GM12878 (cell line): ENCODE measurements around the gene SEMA3A. TPM values are rescaled to one million over a fixed set of nuclear protein-coding genes. Genes with fewer than 3 reads are reported as not detected.

Experiments used
- ATAC-seq: fragments of 200-7000 bp; cut with Tn5 transposase; 3 replicates; pipeline ENCODE4 v1.9.1; 2020; ENCODE audit warnings: mild to moderate bottlenecking, moderate library complexity
- BruUV-seq: library from RNA; stranded (reverse); fragments of 400-500 nt; replicated peaks from 2 replicates; lab custom pipeline; 2021; lab: Mats Ljungman, UMichigan
- CTCF ChIA-PET: fragments of 300-600 bp; sonication (Branson Sonifier 250); formaldehyde crosslinking; extraction: SDS; loops from one replicate; lab custom pipeline; 2021; ENCODE audit warnings: inconsistent platforms; lab: Yijun Ruan, JAX
- POLR2A ChIA-PET: fragments of 350-600 bp; formaldehyde crosslinking; extraction: SDS; loops from one replicate; lab custom pipeline; 2021; ENCODE audit warnings: inconsistent platforms; lab: Charles Lee
- RAD21 ChIA-PET: fragments of 300-600 bp; sonication (Branson Sonifier 250); formaldehyde crosslinking; loops from one replicate; lab custom pipeline; 2023; ENCODE audit warnings: antibody characterized with exemption; ENCODE audit not compliant: unreplicated experiment; lab: Charles Lee
- SMC1A ChIA-PET: fragments of 300-600 bp; sonication (Branson Sonifier 250); formaldehyde crosslinking; loops from one replicate; lab custom pipeline; 2023; ENCODE audit not compliant: unreplicated experiment, uncharacterized antibody; lab: Charles Lee
- DNase-seq: peaks from one replicate; pipeline ENCODE4 v3.0.0-alpha.2; 2011; ENCODE audit warnings: low read depth, low spot score
- FAIRE-seq: peaks from 3 replicates; lab custom pipeline; 2011; peaks lifted over from hg19 to GRCh38; lab: Jason Lieb, UNC
- H2AFZ ChIP-seq: 2 replicates; pipeline ENCODE4 v1.6.0; 2011; ENCODE audit warnings: low read depth, low read length, control low read depth; ENCODE audit not compliant: control insufficient read depth
- H3K27ac ChIP-seq: 2 replicates; pipeline ENCODE4 v1.5.1; 2011; ENCODE audit warnings: control low read depth; ENCODE audit not compliant: control insufficient read depth, insufficient read depth
- H3K27me3 ChIP-seq, 2 experiments: replicated peaks in 1 of 2; 2 replicates each; pipeline versions ENCODE4 v1.6.0 to v1.6.1; 2011; ENCODE audit warnings: low read length in 1 of 2; ENCODE audit not compliant: control insufficient read depth in 2 of 2, insufficient read depth in 2 of 2
- H3K36me3 ChIP-seq, 2 experiments: 2 replicates each; pipeline ENCODE4 v1.5.1; 2011; ENCODE audit warnings: low read length in 1 of 2; ENCODE audit not compliant: control insufficient read depth in 2 of 2, insufficient read depth in 2 of 2
- H3K4me1 ChIP-seq: 2 replicates; pipeline ENCODE4 v1.6.1; 2011; ENCODE audit warnings: mild to moderate bottlenecking, low read length, moderate library complexity, mixed read lengths; ENCODE audit not compliant: control insufficient read depth, insufficient read depth
- H3K4me2 ChIP-seq: 2 replicates; pipeline ENCODE4 v1.6.0; 2011; ENCODE audit warnings: control low read depth; ENCODE audit not compliant: control insufficient read depth, insufficient read depth
- H3K4me3 ChIP-seq: fragments of 200-600 bp; sonication (generic); 2 replicates; pipeline ENCODE4 v1.5.1; 2016
- H3K79me2 ChIP-seq: 2 replicates; pipeline ENCODE4 v1.6.0; 2011; ENCODE audit warnings: low read length; ENCODE audit not compliant: control insufficient read depth, insufficient read depth
- H3K9ac ChIP-seq: 2 replicates; pipeline ENCODE4 v1.8.0; 2011; ENCODE audit warnings: low read length, control low read depth, mixed read lengths; ENCODE audit not compliant: control insufficient read depth, insufficient read depth
- H3K9me3 ChIP-seq: replicated peaks from 3 replicates; pipeline ENCODE4 v1.5.1; 2011; ENCODE audit warnings: mild to moderate bottlenecking, low read length; ENCODE audit not compliant: control insufficient read depth, insufficient read depth
- H4K20me1 ChIP-seq: 2 replicates; pipeline ENCODE4 v1.6.0; 2011; ENCODE audit not compliant: control insufficient read depth, insufficient read depth
- FOXM1 ChIP-seq: IDR thresholded peaks from 2 replicates; pipeline ENCODE4 v1.6.1; 2012; ENCODE audit warnings: low read depth, mild to moderate bottlenecking, inconsistent platforms, low read length, moderate library complexity
- HDAC2 ChIP-seq: fragments of 200-600 bp; sonication (generic); IDR thresholded peaks from 2 replicates; pipeline ENCODE4 v1.6.1; 2017
- JUNB ChIP-seq: IDR thresholded peaks from 2 replicates; pipeline ENCODE4 v1.6.1; 2016; ENCODE audit warnings: antibody characterized with exemption, mild to moderate bottlenecking
- KLF5 ChIP-seq: fragments of 450-650 bp; IDR thresholded peaks from 2 replicates; pipeline ENCODE4 v1.6.1; 2014; ENCODE audit warnings: mild to moderate bottlenecking; ENCODE audit not compliant: partially characterized antibody
- MTA2 ChIP-seq: fragments of 450-650 bp; IDR thresholded peaks from 2 replicates; pipeline ENCODE4 v1.6.1; 2016; ENCODE audit warnings: low read depth, mild to moderate bottlenecking, moderate library complexity
- NFXL1 ChIP-seq: fragments of 450-650 bp; IDR thresholded peaks from 2 replicates; pipeline ENCODE4 v1.6.1; 2017; ENCODE audit warnings: antibody characterized with exemption, mild to moderate bottlenecking, borderline replicate concordance
- NR2C2 ChIP-seq: IDR thresholded peaks from 2 replicates; pipeline ENCODE4 v1.6.1; 2011; ENCODE audit warnings: borderline replicate concordance, low read depth; ENCODE audit not compliant: control insufficient read depth, insufficient read length
- NR2F1 ChIP-seq: fragments of 450-650 bp; conservative IDR thresholded peaks from 2 replicates; pipeline ENCODE4 v1.6.1; 2017; ENCODE audit warnings: mild to moderate bottlenecking
- PML ChIP-seq: IDR thresholded peaks from 2 replicates; pipeline ENCODE4 v1.6.1; 2012; ENCODE audit warnings: low read length, inconsistent platforms
- POLR2AphosphoS5 ChIP-seq: IDR thresholded peaks from 2 replicates; pipeline ENCODE4 v1.6.1; 2011; ENCODE audit warnings: mild to moderate bottlenecking, low read length, inconsistent platforms
- RCOR1 ChIP-seq: conservative IDR thresholded peaks from 2 replicates; pipeline ENCODE4 v1.6.1; 2012; ENCODE audit warnings: low read depth, low read length, improper control_type of control experiment
- TBL1XR1 ChIP-seq: IDR thresholded peaks from 2 replicates; pipeline ENCODE4 v1.6.1; 2012; ENCODE audit warnings: low read depth, low read length, improper control_type of control experiment
- ZNF274 ChIP-seq: IDR thresholded peaks from one replicate; pipeline ENCODE4 v1.8.0; 2011; ENCODE audit not compliant: insufficient read length, insufficient read depth
- ZZZ3 ChIP-seq: IDR thresholded peaks from 2 replicates; pipeline ENCODE4 v1.6.1; 2011; ENCODE audit warnings: low read depth; ENCODE audit not compliant: control insufficient read depth, insufficient read length
- WGBS: methylation state at CpG from one replicate; pipeline ENCODE4 v1.1.6; 2016; ENCODE audit warnings: low lambda C conversion rate; ENCODE audit not compliant: insufficient replicate concordance, insufficient coverage; ENCODE audit errors: missing lambda C conversion rate; 5-methylcytosine and 5-hydroxymethylcytosine counted together
- in situ Hi-C: fragments of 300-500 bp; cut with MboI; formaldehyde crosslinking; loops from 9 replicates; pipeline ENCODE4 v1.14.3; 2018; ENCODE audit warnings: mixed read lengths
- intact Hi-C: fragments of 100-400 bp; cut with micrococcal nuclease; formaldehyde crosslinking; loops from one replicate; pipeline ENCODE4 v1.14.2; 2022; ENCODE audit not compliant: unreplicated experiment
- polyA plus RNA-seq, 11 experiments: library from polyadenylated mRNA; depleted of rRNA in 4 of 11; unstranded in 6 of 11; stranded (reverse) in 5 of 11; fragments of >200 nt; fragmentation: Nextera tagmentation in 4 of 11; fragmentation: Illumina TruSeq in 1 of 11; extraction: Ambion mirVana in 4 of 11; extraction: Trizol in 1 of 11; gene quantifications; 1 replicate in 1 of 11; 2 replicates in 10 of 11; pipeline versions ENCODE4 v1.2.1 to v1.2.3, GENCODE V29; 2011 to 2016; ENCODE audit warnings: inconsistent platforms in 2 of 11, missing spikeins in 2 of 11, low read depth in 1 of 11
- total RNA-seq, 4 experiments: library from RNA; depleted of rRNA in 3 of 4; stranded (reverse); fragments of >200 nt in 3 of 4; fragmentation: Illumina TruSeq in 1 of 4; extraction: Trizol in 1 of 4; gene quantifications; 2 replicates each; pipeline versions ENCODE4 v1.2.1 to v1.2.3, GENCODE V29; 2013 to 2021
- TF ChIP-seq, protein P1 (sequence below), 3 experiments: IDR thresholded peaks in 2 of 3; conservative IDR thresholded peaks in 1 of 3; 2 replicates each; pipeline ENCODE4 v1.5.1; 2011; ENCODE audit warnings: low read depth in 3 of 3, low read length in 3 of 3, mild to moderate bottlenecking in 3 of 3, control low read depth in 2 of 3, moderate library complexity in 2 of 3, inconsistent platforms in 1 of 3, mixed read lengths in 1 of 3; ENCODE audit not compliant: control insufficient read depth in 2 of 3, insufficient read depth in 1 of 3; ENCODE audit errors: extremely low read depth in 1 of 3
- TF ChIP-seq, protein P2 (sequence below): IDR thresholded peaks from 2 replicates; pipeline ENCODE4 v1.6.1; 2011; ENCODE audit warnings: low read depth, mild to moderate bottlenecking, low read length, moderate library complexity, borderline replicate concordance; ENCODE audit errors: extremely low read depth

The SEMA3A gene
- total and polyA plus RNA-seq, 10 of the 15 experiments (the other 5 are each of a cell fraction or from before 2014, with no cell fraction given), result 0.01 to 3.3 (median 0.24) TPM

DNA sequence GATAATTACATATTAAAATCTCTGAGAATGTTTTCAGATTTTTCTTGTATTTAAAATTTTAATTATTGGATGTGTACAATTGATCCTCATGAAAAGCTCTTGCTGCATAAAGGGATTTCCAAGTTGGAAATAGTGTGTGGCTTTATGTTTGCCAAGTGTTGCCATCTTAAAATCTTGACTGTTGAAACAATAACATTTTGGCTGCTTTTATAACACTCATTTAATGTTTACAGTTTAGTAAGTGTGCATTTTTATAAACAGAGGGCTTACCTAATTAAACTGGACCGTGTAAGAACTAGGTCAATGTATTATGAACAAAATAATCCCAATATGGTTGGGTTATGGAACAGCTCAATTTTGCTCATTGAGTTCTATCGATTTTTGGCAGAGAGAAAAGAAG lies 23.9 kb downstream of the SEMA3A start:
- no peaks in the 10 kb centered on the region for H3K79me2 ChIP-seq
- no peak overlapping the region for H3K4me3 ChIP-seq
- FAIRE-seq (no peak), ATAC-seq (no peak), DNase-seq (no peak)
- CTCF ChIA-PET, result interaction anchor here (1.0 kb wide), 1 partner anchor 9 kb away, joined by 3 read pairs; no protein-coding TSS in a partner anchor
- RAD21 ChIA-PET, result interaction anchor here (1.0 to 1.9 kb wide), 3 partner anchors 10 to 25 kb away, joined by 3 to 5 read pairs (median 4); no protein-coding TSS in a partner anchor
- H3K27me3 ChIP-seq, result no peaks in the 10 kb centered on the region
- no TSS peak for BruUV-seq
- H3K36me3 ChIP-seq, result no peaks in the 10 kb centered on the region
- POLR2A ChIA-PET, result no interaction called here
- no peak overlapping the region for H3K4me2 ChIP-seq
- 0% methylated on average over 2 of the region's 2 CpGs for WGBS
- H4K20me1 ChIP-seq, result no peaks in the 10 kb centered on the region
- TF ChIP-seq RCOR1 (no peak), MTA2 (no peak), JUNB (no peak), NFXL1 (no peak)
- TF ChIP-seq, all 136 proteins: peak for 0
- in situ Hi-C loops (no loop called here), intact Hi-C loops (no loop called here)
- no peak overlapping the region for H3K9ac ChIP-seq
- H3K9me3 ChIP-seq, result no peaks in the 10 kb centered on the region
- no peak overlapping the region for H3K27ac ChIP-seq
- no peak overlapping the region for H2AFZ ChIP-seq
- SMC1A ChIA-PET, result interaction anchor here (0.5 to 1.9 kb wide), 6 partner anchors 8 to 809 kb away, joined by 3 to 9 read pairs (median 3); no protein-coding TSS in a partner anchor
- no peaks in the 10 kb centered on the region for H3K4me1 ChIP-seq

DNA sequence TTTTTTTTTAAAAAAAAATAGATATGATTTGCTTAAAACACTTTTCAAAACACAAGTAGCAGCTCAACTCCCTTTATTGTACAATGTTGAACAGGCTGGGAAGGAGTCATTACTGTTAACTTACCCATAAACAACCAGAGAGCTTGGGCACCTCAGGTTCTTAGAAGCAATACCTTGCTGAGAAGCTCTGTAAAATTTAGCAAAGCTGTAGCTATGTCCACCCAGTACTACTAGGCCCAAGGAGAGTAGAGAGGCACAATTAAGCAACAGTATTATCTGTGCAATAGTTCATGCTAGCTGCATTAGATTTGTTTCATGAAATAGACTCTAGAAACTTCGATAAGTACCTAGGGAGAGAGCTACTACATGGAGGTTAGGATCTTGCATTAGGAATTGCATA lies 32.0 kb downstream of the SEMA3A start:
- POLR2A ChIA-PET, result interaction anchor here (1.1 kb wide), 1 partner anchor 23 kb away, joined by 3 read pairs; no protein-coding TSS in a partner anchor
- intact Hi-C loops, result no loop called here
- in situ Hi-C loops, result no loop called here
- FAIRE-seq, result no peak
- Histone ChIP-seq H3K27me3 (no peaks in the 10 kb centered on the region), H3K4me2 (no peak overlapping the region), H3K79me2 (no peaks in the 10 kb centered on the region), H3K36me3 (no peaks in the 10 kb centered on the region), H3K9ac (no peak overlapping the region), H3K9me3 (no peaks in the 10 kb centered on the region), H3K27ac (no peak overlapping the region), H4K20me1 (no peaks in the 10 kb centered on the region), H2AFZ (no peak overlapping the region), H3K4me3 (no peak overlapping the region), H3K4me1 (no peaks in the 10 kb centered on the region)
- 0% methylated on average over 1 of the region's 1 CpG for WGBS
- CTCF ChIA-PET, result interaction anchor here (0.7 to 1.6 kb wide), 4 partner anchors 10 to 227 kb away, joined by 3 read pairs; no protein-coding TSS in a partner anchor
- SMC1A ChIA-PET, result interaction anchor here (0.7 to 3.2 kb wide), 6 partner anchors 8 to 25 kb away, joined by 3 to 9 read pairs (median 6); no protein-coding TSS in a partner anchor
- RAD21 ChIA-PET, result interaction anchor here (1.2 to 1.4 kb wide), 2 partner anchors 141 to 177 kb away, joined by 3 read pairs; no protein-coding TSS in a partner anchor
- DNase-seq, result no peak
- no TSS peak for BruUV-seq
- ATAC-seq, result peak; percentile 39
- TF ChIP-seq ZZZ3 (no peak), NR2C2 (no peak), TBL1XR1 (no peak), MTA2 (no peak), NR2F1 (no peak), FOXM1 (no peak), POLR2AphosphoS5 (no peak), ZNF274 (no peak), PML (no peak), HDAC2 (no peak), KLF5 (no peak)
- TF ChIP-seq, protein P1, sequence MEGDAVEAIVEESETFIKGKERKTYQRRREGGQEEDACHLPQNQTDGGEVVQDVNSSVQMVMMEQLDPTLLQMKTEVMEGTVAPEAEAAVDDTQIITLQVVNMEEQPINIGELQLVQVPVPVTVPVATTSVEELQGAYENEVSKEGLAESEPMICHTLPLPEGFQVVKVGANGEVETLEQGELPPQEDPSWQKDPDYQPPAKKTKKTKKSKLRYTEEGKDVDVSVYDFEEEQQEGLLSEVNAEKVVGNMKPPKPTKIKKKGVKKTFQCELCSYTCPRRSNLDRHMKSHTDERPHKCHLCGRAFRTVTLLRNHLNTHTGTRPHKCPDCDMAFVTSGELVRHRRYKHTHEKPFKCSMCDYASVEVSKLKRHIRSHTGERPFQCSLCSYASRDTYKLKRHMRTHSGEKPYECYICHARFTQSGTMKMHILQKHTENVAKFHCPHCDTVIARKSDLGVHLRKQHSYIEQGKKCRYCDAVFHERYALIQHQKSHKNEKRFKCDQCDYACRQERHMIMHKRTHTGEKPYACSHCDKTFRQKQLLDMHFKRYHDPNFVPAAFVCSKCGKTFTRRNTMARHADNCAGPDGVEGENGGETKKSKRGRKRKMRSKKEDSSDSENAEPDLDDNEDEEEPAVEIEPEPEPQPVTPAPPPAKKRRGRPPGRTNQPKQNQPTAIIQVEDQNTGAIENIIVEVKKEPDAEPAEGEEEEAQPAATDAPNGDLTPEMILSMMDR (IDR thresholded peaks at IDR 0.05 in 2 of 3, conservative IDR thresholded peaks at IDR 0.05 in 1 of 3; ENCODE audit: control insufficient read depth in 2 of 3, extremely low read depth in 1 of 3, insufficient read depth in 1 of 3, low read depth in 3 of 3, low read length in 3 of 3), result no peak
- TF ChIP-seq, protein P2, sequence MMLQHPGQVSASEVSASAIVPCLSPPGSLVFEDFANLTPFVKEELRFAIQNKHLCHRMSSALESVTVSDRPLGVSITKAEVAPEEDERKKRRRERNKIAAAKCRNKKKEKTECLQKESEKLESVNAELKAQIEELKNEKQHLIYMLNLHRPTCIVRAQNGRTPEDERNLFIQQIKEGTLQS, result no peak
